B cell (primary cell): ENCODE results near the gene TLCD2. TPM values are rescaled to one million over a fixed set of nuclear protein-coding genes. Genes with fewer than 3 reads are reported as not detected.
"Not testable (repeated sequence)": the region's sequence is repeated elsewhere in the genome, so short reads cannot be mapped to it uniquely, and the experiment has no call there.

Experiments
- ATAC-seq: fragments of 200-7000 bp; cut with Tn5 transposase; one replicate; pipeline ENCODE4 v1.10.0; 2021; ENCODE audit warnings: low read depth, mild to moderate bottlenecking, moderate number of reproducible peaks, moderate library complexity
- CTCF ChIA-PET: fragments of 350-600 bp; sonication (Branson Sonifier 250); formaldehyde crosslinking; loops from one replicate; lab custom pipeline; 2021; ENCODE audit warnings: antibody characterized with exemption, inconsistent platforms; lab: Charles Lee
- POLR2A ChIA-PET: fragments of 350-600 bp; sonication (Branson Sonifier 250); formaldehyde crosslinking; loops from one replicate; lab custom pipeline; 2021; ENCODE audit warnings: antibody characterized with exemption; lab: Charles Lee
- DNase-seq: peaks from one replicate; pipeline ENCODE4 v3.0.0; 2013
- H2AFZ ChIP-seq: 2 replicates; pipeline ENCODE4 v1.6.1; 2012; ENCODE audit warnings: mild to moderate bottlenecking, low read depth, low read length; ENCODE audit not compliant: insufficient read depth, poor library complexity, severe bottlenecking
- H3K27ac ChIP-seq, 2 donors: 1 replicate in 1 of 2; 2 replicates in 1 of 2; pipeline ENCODE4 v1.5.1; 2012 to 2013; ENCODE audit warnings: low read length in 2 of 2, mild to moderate bottlenecking in 2 of 2, moderate library complexity in 1 of 2
- H3K27me3 ChIP-seq, 4 experiments: fragments of 200-600 bp in 1 of 4; sonication (generic) in 1 of 4; replicated peaks in 1 of 4; 1 replicate in 2 of 4; 2 replicates in 2 of 4; pipeline versions ENCODE4 v1.6.1 to v1.7.0; 2013 to 2016; ENCODE audit warnings: low read length in 3 of 4, mild to moderate bottlenecking in 2 of 4, mixed read lengths in 1 of 4, moderate library complexity in 1 of 4; ENCODE audit not compliant: insufficient read depth in 4 of 4, control insufficient read depth in 3 of 4; ENCODE audit errors: control extremely low read depth in 1 of 4
- H3K36me3 ChIP-seq, 2 experiments: replicated peaks in 1 of 2; 1 replicate in 1 of 2; 2 replicates in 1 of 2; pipeline versions ENCODE4 v1.6.1 to v1.7.1; 2013; ENCODE audit warnings: low read length in 1 of 2; ENCODE audit not compliant: insufficient read depth in 2 of 2, control insufficient read depth in 1 of 2; ENCODE audit errors: control extremely low read depth in 1 of 2, extremely low read depth in 1 of 2
- H3K4me1 ChIP-seq, 2 donors: fragments of 200-600 bp in 1 of 2; sonication (generic) in 1 of 2; 1 replicate in 1 of 2; 2 replicates in 1 of 2; pipeline versions ENCODE4 v1.5.1 to v1.6.1; 2013 to 2017; ENCODE audit warnings: low read length in 2 of 2; ENCODE audit not compliant: control insufficient read depth in 2 of 2, insufficient read depth in 2 of 2
- H3K4me2 ChIP-seq: replicated peaks from 2 replicates; pipeline ENCODE3; 2012; ENCODE audit warnings: mild to moderate bottlenecking, low read depth, low read length; ENCODE audit not compliant: poor library complexity, severe bottlenecking
- H3K4me3 ChIP-seq, 5 experiments: fragments of 200-600 bp in 1 of 5; sonication (generic) in 1 of 5; 1 replicate in 3 of 5; 2 replicates in 2 of 5; pipeline versions ENCODE4 v1.5.1 to v1.7.0; 2011 to 2016; ENCODE audit warnings: low read length in 4 of 5, mild to moderate bottlenecking in 4 of 5, low read depth in 2 of 5, control low read depth in 1 of 5, moderate library complexity in 1 of 5; ENCODE audit not compliant: insufficient read depth in 1 of 5; ENCODE audit errors: control extremely low read depth in 1 of 5, extremely low read depth in 1 of 5
- H3K79me2 ChIP-seq: fragments of 200-600 bp; sonication (generic); one replicate; pipeline ENCODE4 v1.6.0; 2016; ENCODE audit warnings: low read length; ENCODE audit not compliant: control insufficient read depth, insufficient read depth
- H3K9ac ChIP-seq: fragments of 200-600 bp; sonication (generic); 2 replicates; pipeline ENCODE4 v1.6.1; 2017; ENCODE audit warnings: mild to moderate bottlenecking, low read length, moderate library complexity
- H3K9me3 ChIP-seq, 3 donors: one replicate each; pipeline versions ENCODE4 v1.6.1 to v1.7.1; 2013; ENCODE audit warnings: low read length in 2 of 3; ENCODE audit not compliant: control insufficient read depth in 2 of 3, insufficient read depth in 1 of 3; ENCODE audit errors: control extremely low read depth in 1 of 3
- H4K20me1 ChIP-seq: 2 replicates; pipeline ENCODE4 v1.6.0; 2012; ENCODE audit warnings: mild to moderate bottlenecking, low read length; ENCODE audit not compliant: insufficient read depth, control insufficient read depth, poor library complexity, severe bottlenecking
- H3K27ac Mint-ChIP-seq: one replicate; pipeline ENCODE4 v1.8.0; 2021; ENCODE audit warnings: mixed read lengths
- H3K27me3 Mint-ChIP-seq: one replicate; pipeline ENCODE4 v1.8.0; 2021; ENCODE audit warnings: mixed read lengths
- H3K4me1 Mint-ChIP-seq: one replicate; pipeline ENCODE4 v1.8.0; 2021; ENCODE audit warnings: mixed read lengths
- H3K4me3 Mint-ChIP-seq: one replicate; pipeline ENCODE4 v1.8.0; 2021; ENCODE audit warnings: mixed read lengths
- H3K9me3 Mint-ChIP-seq: one replicate; pipeline ENCODE4 v1.8.0; 2022; ENCODE audit warnings: mixed read lengths; ENCODE audit not compliant: insufficient read depth
- CTCF ChIP-seq: fragments of 200-600 bp; IDR thresholded peaks from one replicate; pipeline ENCODE4 v1.8.0; 2022; ENCODE audit warnings: antibody characterized with exemption, mild to moderate bottlenecking
- EZH2 ChIP-seq: IDR thresholded peaks from 2 replicates; pipeline ENCODE4 v1.6.1; 2012; ENCODE audit warnings: borderline replicate concordance, low read depth, mild to moderate bottlenecking, moderate library complexity, low read length; ENCODE audit not compliant: insufficient read depth, poor library complexity, severe bottlenecking
- WGBS: methylation state at CpG from one replicate; pipeline ENCODE4 v1.1.5; 2013; ENCODE audit warnings: missing lambda C conversion rate; ENCODE audit not compliant: insufficient coverage; 5-methylcytosine and 5-hydroxymethylcytosine counted together
- intact Hi-C: fragments of 100-400 bp; cut with micrococcal nuclease; formaldehyde crosslinking; loops from one replicate; pipeline ENCODE4 v1.10.0; 2022
- polyA plus RNA-seq: library from polyadenylated mRNA; depleted of rRNA; stranded (reverse); fragments of >200 nt; gene quantifications from 2 replicates; pipeline ENCODE4 v1.2.3, GENCODE V29; 2012
- total RNA-seq, 2 donors: library from RNA; stranded (reverse); fragments of 120-200 nt in 1 of 2; gene quantifications; 1 replicate in 1 of 2; 2 replicates in 1 of 2; pipeline versions ENCODE4 v1.2.3 to v1.2.4, GENCODE V29; 2013 to 2022

TLCD2 gene
- total and polyA plus RNA-seq, 2 donors (not counting 1 experiment from before 2014, with no cell fraction given): 0.03 TPM; not detected in 1

- intact Hi-C loops: no loop called here
- 95% methylated on average over 11 of the region's 14 CpGs for WGBS
- Mint-ChIP-seq H3K9me3 (no peaks in the 10 kb centered on the region), H3K4me3 (no peak overlapping the region), H3K27ac (no peak overlapping the region), H3K27me3 (no peaks in the 10 kb centered on the region), H3K4me1 (peaks cover 4% of the 10 kb centered on the region)
- no peak overlapping the region for H3K9ac ChIP-seq
- ChIA-PET CTCF (interaction anchor here (5.4 kb wide), 1 partner anchor 15 kb away, joined by 34 read pairs; no protein-coding TSS in a partner anchor), POLR2A (no interaction called here)
- H3K4me3 ChIP-seq: no peak overlapping the region
- peaks cover 3 to 7% of the 10 kb centered on the region in 2 donors for H3K4me1 ChIP-seq
- TF ChIP-seq EZH2 (no peak), CTCF (no peak)
- no peaks in the 10 kb centered on the region for H3K9me3 ChIP-seq
- H4K20me1 ChIP-seq: peaks cover 43% of the 10 kb centered on the region
- no peak overlapping the region for H3K4me2 ChIP-seq
- no peaks in the 10 kb centered on the region for H3K27me3 ChIP-seq
- H3K27ac ChIP-seq: no peak overlapping the region
- H3K36me3 ChIP-seq: peaks cover 8 to 79% of the 10 kb centered on the region in 2 experiments
- peaks cover 4% of the 10 kb centered on the region for H3K79me2 ChIP-seq
- H2AFZ ChIP-seq: no peak overlapping the region
- no peak for DNase-seq
- ATAC-seq: no peak
Measured at GRCh38 chr17:1653735-1654134, 56.4 kb downstream of the TLCD2 start.

GRCh38 chr17:1652794-1653193 is 57.4 kb downstream of the TLCD2 start:
- H3K4me3 Mint-ChIP-seq, H3K27me3 Mint-ChIP-seq, ATAC-seq, DNase-seq, H3K79me2 ChIP-seq, H2AFZ ChIP-seq, H3K4me3 ChIP-seq, H3K9me3 ChIP-seq, H3K9me3 Mint-ChIP-seq, H3K27me3 ChIP-seq, H3K4me2 ChIP-seq, intact Hi-C loops, H3K9ac ChIP-seq, H3K27ac ChIP-seq, H3K27ac Mint-ChIP-seq: not testable (repeated sequence)
- peaks cover 0 to 70% of the 10 kb centered on the region in 2 experiments for H3K36me3 ChIP-seq
- peaks cover 11 to 15% of the 10 kb centered on the region in 2 donors for H3K4me1 ChIP-seq
- POLR2A ChIA-PET: interaction anchor here (0.7 kb wide), 1 partner anchor 273 kb away, joined by 3 read pairs; no protein-coding TSS in a partner anchor
- CTCF ChIA-PET: interaction anchor here (1.6 to 5.4 kb wide), 4 partner anchors 16 to 213 kb away, joined by 4 to 34 read pairs (median 6); no protein-coding TSS in a partner anchor
- 93% methylated on average over 3 of the region's 7 CpGs for WGBS
- peaks cover 35% of the 10 kb centered on the region for H4K20me1 ChIP-seq
- H3K4me1 Mint-ChIP-seq: peaks cover 10% of the 10 kb centered on the region

Other genes starting within 250 kb of the TLCD2 start
- 81.7 and 111 TPM in 2 replicates for gene MYO1C, start 217.7 kb downstream of the TLCD2 start, total RNA-seq
- gene MYO1C, start 217.7 kb downstream of the TLCD2 start, polyA plus RNA-seq: 54.7 and 128 TPM in 2 replicates
- 76.7 and 77.9 TPM in 2 replicates for gene INPP5K, start 193.8 kb downstream of the TLCD2 start, total RNA-seq
- gene INPP5K, start 193.8 kb downstream of the TLCD2 start, polyA plus RNA-seq: 53.8 and 69.6 TPM in 2 replicates
- 89.3 and 90.9 TPM in 2 replicates for gene PITPNA, start 147.6 kb downstream of the TLCD2 start, total RNA-seq
- 25.7 and 27.2 TPM in 2 replicates for gene PITPNA, start 147.6 kb downstream of the TLCD2 start, polyA plus RNA-seq
- 204 and 222 TPM in 2 replicates for gene SLC43A2, start 81.5 kb downstream of the TLCD2 start, total RNA-seq
- 26.2 and 34.1 TPM in 2 replicates for gene SLC43A2, start 81.5 kb downstream of the TLCD2 start, polyA plus RNA-seq
- gene SCARF1, start 64.6 kb downstream of the TLCD2 start, total RNA-seq: 3.4 and 3.7 TPM in 2 replicates
- gene SCARF1, start 64.6 kb downstream of the TLCD2 start, polyA plus RNA-seq: 0.54 and 0.74 TPM in 2 replicates
- gene RILP, start 60.5 kb downstream of the TLCD2 start, total RNA-seq: 7.0 and 9.4 TPM in 2 replicates
- gene RILP, start 60.5 kb downstream of the TLCD2 start, polyA plus RNA-seq: 1.1 and 2.0 TPM in 2 replicates
- 418 and 423 TPM in 2 replicates for gene PRPF8, start 25.5 kb downstream of the TLCD2 start, total RNA-seq
- gene PRPF8, start 25.5 kb downstream of the TLCD2 start, polyA plus RNA-seq: 174 and 177 TPM in 2 replicates
- 102 and 105 TPM in 2 replicates for gene WDR81, start 14.3 kb upstream of the TLCD2 start, total RNA-seq
- 48.8 and 52.7 TPM in 2 replicates for gene WDR81, start 14.3 kb upstream of the TLCD2 start, polyA plus RNA-seq
- 2.6 and 3.9 TPM in 2 replicates for gene SERPINF2, start 32.5 kb upstream of the TLCD2 start, total RNA-seq
- 0.61 and 0.97 TPM in 2 replicates for gene SERPINF2, start 32.5 kb upstream of the TLCD2 start, polyA plus RNA-seq
- gene SERPINF1, start 51.7 kb upstream of the TLCD2 start, total RNA-seq: 28.7 and 35.5 TPM in 2 replicates
- 6.7 and 11.2 TPM in 2 replicates for gene SERPINF1, start 51.7 kb upstream of the TLCD2 start, polyA plus RNA-seq
- 37.5 and 42.3 TPM in 2 replicates for gene SMYD4, start 119.5 kb upstream of the TLCD2 start, total RNA-seq
- gene SMYD4, start 119.5 kb upstream of the TLCD2 start, polyA plus RNA-seq: 10.3 and 11.9 TPM in 2 replicates
- gene RPA1, start 119.6 kb upstream of the TLCD2 start, total RNA-seq: 74.2 and 94.5 TPM in 2 replicates
- gene RPA1, start 119.6 kb upstream of the TLCD2 start, polyA plus RNA-seq: 25.7 and 27.0 TPM in 2 replicates